ENCODE measurements around the gene PRIMPOL.
"Not testable (repeated sequence)": the region's sequence is repeated elsewhere in the genome, so short reads cannot be mapped to it uniquely, and the experiment has no call there.

Gene PRIMPOL

GRCh38 chr4:184715526-184715925 is 66.0 kb downstream of the PRIMPOL start:
- FAIRE-seq = no peak

GRCh38 chr4:184719407-184719806 is 69.9 kb downstream of the PRIMPOL start:
- FAIRE-seq = no peak

GRCh38 chr4:184721254-184721653 is 71.7 kb downstream of the PRIMPOL start:
- FAIRE-seq = no peak

- peak; percentile 53 for FAIRE-seq
Observed at GRCh38 chr4:184722798-184723197, 73.3 kb downstream of the PRIMPOL start.

- FAIRE-seq = no peak
Observed at GRCh38 chr4:184727430-184727829, 77.9 kb downstream of the PRIMPOL start.

- FAIRE-seq = no peak
Observed at GRCh38 chr4:184728858-184729257, 79.3 kb downstream of the PRIMPOL start.

- no peak for FAIRE-seq
Observed at GRCh38 chr4:184729946-184730345, 80.4 kb downstream of the PRIMPOL start.

GRCh38 chr4:184731056-184731455 is 81.5 kb downstream of the PRIMPOL start:
- no peak for FAIRE-seq

GRCh38 chr4:184732126-184732525 is 82.6 kb downstream of the PRIMPOL start:
- no peak for FAIRE-seq

GRCh38 chr4:184733654-184734524 is 84.4 kb downstream of the PRIMPOL start, which contains the start of gene CENPU:
Gene CENPU (minus strand): TSS chr4:184734096. CDS start chr4:184734062, 34 bp downstream.
- FAIRE-seq = no peak

- no peak for FAIRE-seq
Observed at GRCh38 chr4:184734758-184735157, 85.2 kb downstream of the PRIMPOL start.

GRCh38 chr4:184739575-184739974 is 90.0 kb downstream of the PRIMPOL start:
- not testable (repeated sequence) for FAIRE-seq

- FAIRE-seq = no peak
Observed at GRCh38 chr4:184740980-184741391, 91.4 kb downstream of the PRIMPOL start.

GRCh38 chr4:184741651-184742050 is 92.1 kb downstream of the PRIMPOL start:
- FAIRE-seq = not testable (repeated sequence)

GRCh38 chr4:184743650-184744049 is 94.1 kb downstream of the PRIMPOL start:
- no peak for FAIRE-seq

- no peak for FAIRE-seq
Observed at GRCh38 chr4:184744236-184744635, 94.7 kb downstream of the PRIMPOL start.

All from colon (tissue), 2 donors.